Erythroblast (primary cell): ENCODE data around the gene ZNFX1.

Experiments
- GATA1 ChIP-seq: IDR thresholded peaks from 2 replicates; pipeline ENCODE4 v1.6.1; 2011; ENCODE audit warnings: low read depth, mild to moderate bottlenecking, control low read depth, low read length, moderate library complexity
- POLR2A ChIP-seq: IDR thresholded peaks from 2 replicates; pipeline ENCODE4 v1.6.1; 2011; ENCODE audit warnings: mild to moderate bottlenecking, low read length

DNA sequence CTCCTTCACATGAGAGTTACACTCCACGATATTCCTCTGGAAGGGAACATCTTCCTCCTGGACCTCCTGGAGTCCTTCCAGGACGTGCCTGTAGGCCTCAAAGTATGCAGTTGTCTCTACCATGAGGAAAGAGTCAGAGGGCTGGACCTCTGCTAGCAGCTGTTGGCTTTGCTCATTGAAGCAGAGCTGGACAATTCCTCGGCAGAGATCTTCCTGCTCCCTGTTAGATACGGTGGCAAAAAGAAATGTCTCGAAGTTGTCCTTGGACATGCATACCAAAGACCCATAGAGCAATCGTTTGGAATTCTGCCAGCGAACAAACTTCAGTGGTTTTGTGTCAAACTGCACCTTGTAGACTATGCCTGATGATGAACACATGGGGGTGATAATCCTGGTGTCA lies 7.7 kb downstream of the ZNFX1 start:
- no peak for TF ChIP-seq POLR2A
- TF ChIP-seq GATA1 = no peak
